ENCODE results near the gene NISCH.

Gene NISCH

GRCh38 chr3:52537726-52538421 lies 82.5 kb downstream of the NISCH start:
- H3K4me2 ChIP-seq (ENCODE audit: low read length, poor library complexity, severe bottlenecking): peak overlapping the region; percentile 87
- H2AK5ac ChIP-seq (ENCODE audit: low read length, severe bottlenecking): no peak overlapping the region
- H3K23ac ChIP-seq (ENCODE audit: low read length in 2 of 2): no peak overlapping the region
- H3K14ac ChIP-seq (ENCODE audit: low read length in 2 of 2): peak overlapping the region in 1 of 2 experiments; percentile 86
- peak overlapping the region in 1 of 2 experiments; percentile 98 for H3K4me3 ChIP-seq (ENCODE audit: insufficient read depth in 1 of 2, low read depth in 1 of 2, low read length in 2 of 2)
- DNase-seq: no peak
- no peak overlapping the region for H2BK15ac ChIP-seq (ENCODE audit: low read depth, poor library complexity, severe bottlenecking)
- H3K4me1 ChIP-seq (ENCODE audit: control insufficient read depth, insufficient read depth, low read depth, low read length): peaks cover 22% of the 10 kb centered on the region
- no peak overlapping the region for H2BK12ac ChIP-seq (ENCODE audit: low read length in 2 of 2)
- H4K8ac ChIP-seq (ENCODE audit: low read length): peak overlapping the region; percentile 28
- peak overlapping the region; percentile 98 for H3K9ac ChIP-seq (ENCODE audit: low read length)
- no peak overlapping the region for H2BK5ac ChIP-seq (ENCODE audit: low read depth, low read length, poor library complexity, severe bottlenecking)
- H3K27me3 ChIP-seq (ENCODE audit: control insufficient read depth in 1 of 2, insufficient read depth in 1 of 2, low read length in 2 of 2): no peaks in the 10 kb centered on the region
- H3K18ac ChIP-seq (ENCODE audit: low read depth in 1 of 2, low read length in 2 of 2): no peak overlapping the region
- H3K79me1 ChIP-seq (replicated peaks; ENCODE audit: low read length, poor library complexity, severe bottlenecking): peaks cover 10% of the 10 kb centered on the region
- H3K27ac ChIP-seq (ENCODE audit: low read length, poor library complexity, severe bottlenecking): no peak overlapping the region
- 79% methylated on average over 7 of the region's 7 CpGs for WGBS
- H2BK120ac ChIP-seq (ENCODE audit: low read depth, low read length): no peak overlapping the region
- H4K91ac ChIP-seq (ENCODE audit: low read length): no peak overlapping the region
- peak overlapping the region in 1 of 2 experiments; percentile 17 for H3K4ac ChIP-seq (ENCODE audit: low read depth in 1 of 2, low read length in 2 of 2)
- no peak overlapping the region for H2AFZ ChIP-seq (ENCODE audit: low read depth, low read length)
- H3K9me3 ChIP-seq (ENCODE audit: control insufficient read depth, low read length): no peaks in the 10 kb centered on the region
- peaks cover 15 to 31% of the 10 kb centered on the region in 2 experiments for H3K36me3 ChIP-seq (ENCODE audit: control insufficient read depth in 1 of 2, insufficient read depth in 2 of 2, low read depth in 1 of 2, low read length in 2 of 2)

DNA sequence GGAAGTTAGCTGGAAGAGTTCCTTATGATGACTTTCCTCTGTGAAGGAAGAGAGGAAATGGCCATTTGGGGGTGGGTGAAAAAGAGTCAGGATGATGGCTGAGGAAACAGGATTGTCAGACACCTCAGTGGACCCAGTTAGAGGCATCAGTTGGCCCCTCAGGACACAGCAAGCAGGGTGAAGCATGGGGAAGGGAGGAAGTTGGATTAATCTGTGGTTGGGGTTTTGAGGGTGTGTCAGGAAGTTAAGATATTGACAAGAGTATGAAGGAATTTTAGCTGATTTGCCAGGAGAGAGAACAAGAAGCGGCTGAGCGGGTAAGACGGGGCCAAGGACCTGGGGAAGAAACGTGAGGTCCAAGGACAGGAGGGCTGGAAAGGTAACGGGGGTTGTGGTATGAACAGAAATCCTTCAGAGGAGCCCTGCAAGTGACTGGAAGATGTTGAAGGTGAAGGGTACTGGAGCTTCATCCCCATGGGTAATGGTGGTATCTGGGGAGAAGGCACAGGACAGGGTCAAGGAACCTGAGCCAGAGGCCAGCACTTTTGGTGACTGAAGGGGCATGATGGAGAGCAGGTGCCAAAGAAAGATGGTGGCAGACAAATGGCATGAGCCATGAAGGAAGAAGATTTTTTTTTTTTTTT lies 83.7 kb downstream of the NISCH start:
- Histone ChIP-seq H3K36me3 (ENCODE audit: control insufficient read depth in 1 of 2, insufficient read depth in 2 of 2, low read depth in 1 of 2, low read length in 2 of 2) (peaks cover 18 to 40% of the 10 kb centered on the region in 2 experiments), H2AFZ (ENCODE audit: low read depth, low read length) (no peak overlapping the region), H4K8ac (ENCODE audit: low read length) (no peak overlapping the region), H3K4me2 (ENCODE audit: low read length, poor library complexity, severe bottlenecking) (no peak overlapping the region), H3K9me3 (ENCODE audit: control insufficient read depth, low read length) (no peaks in the 10 kb centered on the region), H3K14ac (ENCODE audit: low read length in 2 of 2) (no peak overlapping the region), H3K79me1 (replicated peaks; ENCODE audit: low read length, poor library complexity, severe bottlenecking) (peaks cover 12% of the 10 kb centered on the region), H2BK120ac (ENCODE audit: low read depth, low read length) (no peak overlapping the region), H2AK5ac (ENCODE audit: low read length, severe bottlenecking) (no peak overlapping the region), H3K4me3 (ENCODE audit: insufficient read depth in 1 of 2, low read depth in 1 of 2, low read length in 2 of 2) (peak overlapping the region in 1 of 2 experiments; percentile 9), H2BK5ac (ENCODE audit: low read depth, low read length, poor library complexity, severe bottlenecking) (no peak overlapping the region), H3K18ac (ENCODE audit: low read depth in 1 of 2, low read length in 2 of 2) (no peak overlapping the region), H4K91ac (ENCODE audit: low read length) (no peak overlapping the region), H3K4ac (ENCODE audit: low read depth in 1 of 2, low read length in 2 of 2) (no peak overlapping the region), H3K9ac (ENCODE audit: low read length) (no peak overlapping the region), H3K27me3 (ENCODE audit: control insufficient read depth in 1 of 2, insufficient read depth in 1 of 2, low read length in 2 of 2) (no peaks in the 10 kb centered on the region), H3K27ac (ENCODE audit: low read length, poor library complexity, severe bottlenecking) (no peak overlapping the region), H2BK12ac (ENCODE audit: low read length in 2 of 2) (peak overlapping the region in 1 of 2 experiments; percentile 18), H3K23ac (ENCODE audit: low read length in 2 of 2) (no peak overlapping the region), H3K4me1 (ENCODE audit: control insufficient read depth, insufficient read depth, low read depth, low read length) (peaks cover 21% of the 10 kb centered on the region), H2BK15ac (ENCODE audit: low read depth, poor library complexity, severe bottlenecking) (no peak overlapping the region)
- 94% methylated on average over 5 of the region's 5 CpGs for WGBS
- DNase-seq: no peak

GRCh38 chr3:52541050-52541449 lies 85.6 kb downstream of the NISCH start:
- Histone ChIP-seq H2BK120ac (ENCODE audit: low read depth, low read length) (no peak overlapping the region), H3K18ac (ENCODE audit: low read depth in 1 of 2, low read length in 2 of 2) (no peak overlapping the region), H3K79me1 (replicated peaks; ENCODE audit: low read length, poor library complexity, severe bottlenecking) (peaks cover 16% of the 10 kb centered on the region), H4K8ac (ENCODE audit: low read length) (no peak overlapping the region), H2BK5ac (ENCODE audit: low read depth, low read length, poor library complexity, severe bottlenecking) (no peak overlapping the region), H3K23ac (ENCODE audit: low read length in 2 of 2) (no peak overlapping the region), H4K91ac (ENCODE audit: low read length) (no peak overlapping the region), H3K9me3 (ENCODE audit: control insufficient read depth, low read length) (no peaks in the 10 kb centered on the region), H2BK12ac (ENCODE audit: low read length in 2 of 2) (no peak overlapping the region), H3K27me3 (ENCODE audit: control insufficient read depth in 1 of 2, insufficient read depth in 1 of 2, low read length in 2 of 2) (no peaks in the 10 kb centered on the region), H3K4me1 (ENCODE audit: control insufficient read depth, insufficient read depth, low read depth, low read length) (peaks cover 16% of the 10 kb centered on the region), H3K4me2 (ENCODE audit: low read length, poor library complexity, severe bottlenecking) (no peak overlapping the region), H3K4me3 (ENCODE audit: insufficient read depth in 1 of 2, low read depth in 1 of 2, low read length in 2 of 2) (no peak overlapping the region), H2AFZ (ENCODE audit: low read depth, low read length) (no peak overlapping the region), H3K36me3 (ENCODE audit: control insufficient read depth in 1 of 2, insufficient read depth in 2 of 2, low read depth in 1 of 2, low read length in 2 of 2) (peaks cover 12 to 55% of the 10 kb centered on the region in 2 experiments), H2AK5ac (ENCODE audit: low read length, severe bottlenecking) (no peak overlapping the region), H3K4ac (ENCODE audit: low read depth in 1 of 2, low read length in 2 of 2) (no peak overlapping the region), H3K27ac (ENCODE audit: low read length, poor library complexity, severe bottlenecking) (no peak overlapping the region), H3K14ac (ENCODE audit: low read length in 2 of 2) (no peak overlapping the region), H3K9ac (ENCODE audit: low read length) (no peak overlapping the region), H2BK15ac (ENCODE audit: low read depth, poor library complexity, severe bottlenecking) (no peak overlapping the region)
- DNase-seq: no peak
- WGBS: no CpG with 5 or more reads among the region's 2 CpGs

Data from mesenchymal stem cell (in vitro differentiated cells and primary cell).